ENCODE results near the gene TMEM200B.
"Not testable (repeated sequence)": the region's sequence is repeated elsewhere in the genome, so short reads cannot be mapped to it uniquely, and the experiment has no call there.

The TMEM200B gene

GRCh38 chr1:29133861-29134694 lies 10.4 kb upstream of the TMEM200B start:
- DNase-seq = no peak

- not testable (repeated sequence) for DNase-seq
These were observed 7.4 kb upstream of the TMEM200B start for GRCh38 chr1:29131056-29131455.

GRCh38 chr1:29129916-29130315 lies 6.2 kb upstream of the TMEM200B start:
- no peak for DNase-seq

GRCh38 chr1:29128739-29129138 lies 5.0 kb upstream of the TMEM200B start:
- DNase-seq = no peak

- no peak for DNase-seq
These were observed 2.5 kb upstream of the TMEM200B start for GRCh38 chr1:29126198-29126597.

GRCh38 chr1:29125788-29126187 lies 2.1 kb upstream of the TMEM200B start:
- DNase-seq = no peak

- DNase-seq = no peak
These were observed 1.5 kb upstream of the TMEM200B start for GRCh38 chr1:29125237-29125641.

- no peak for DNase-seq
These were observed 898 bp upstream of the TMEM200B start for GRCh38 chr1:29124366-29125236.

- DNase-seq = no peak
These were observed 433 bp downstream of the TMEM200B start for GRCh38 chr1:29123053-29123886.

GRCh38 chr1:29122682-29123052 lies 1.0 kb downstream of the TMEM200B start:
- no peak for DNase-seq

- no peak for DNase-seq
These were observed 1.6 kb downstream of the TMEM200B start for GRCh38 chr1:29121936-29122681.

- no peak for DNase-seq
These were observed 2.2 kb downstream of the TMEM200B start for GRCh38 chr1:29121516-29121935.

GRCh38 chr1:29120947-29121485 lies 2.7 kb downstream of the TMEM200B start:
- no peak for DNase-seq

GRCh38 chr1:29120367-29120766 lies 3.3 kb downstream of the TMEM200B start:
- no peak for DNase-seq

- DNase-seq = no peak
These were observed 4.4 kb downstream of the TMEM200B start for GRCh38 chr1:29119121-29119929.

- no peak for DNase-seq
These were observed 6.3 kb downstream of the TMEM200B start for GRCh38 chr1:29117381-29117780.

GRCh38 chr1:29114654-29115053 lies 9.0 kb downstream of the TMEM200B start:
- no peak for DNase-seq

GRCh38 chr1:29113413-29114117 lies 10.1 kb downstream of the TMEM200B start:
- DNase-seq = no peak

GRCh38 chr1:29112705-29113412 lies 10.8 kb downstream of the TMEM200B start:
- DNase-seq = no peak

- DNase-seq = not testable (repeated sequence)
These were observed 15.7 kb downstream of the TMEM200B start for GRCh38 chr1:29108041-29108440.

All from SIG-M5 (cell line).